GM18907 (cell line): ENCODE results near the gene RUFY2.
"Not testable (repeated sequence)": the region's sequence is repeated elsewhere in the genome, so short reads cannot be mapped to it uniquely, and the experiment has no call there.

Source experiments
- ATAC-seq: cut with Tn5 transposase; IDR thresholded peaks from one replicate; pipeline ENCODE4 v1.9.1; 2021; ENCODE audit warnings: mild to moderate bottlenecking, moderate library complexity; ENCODE audit not compliant: unreplicated experiment

RUFY2 gene

GRCh38 chr10:68329506-68329861 lies 77.6 kb downstream of the RUFY2 start:
- ATAC-seq, result no peak

- ATAC-seq, result no peak
Measured at GRCh38 chr10:68327889-68328786, 78.9 kb downstream of the RUFY2 start.

GRCh38 chr10:68324396-68324795 lies 82.7 kb downstream of the RUFY2 start:
- ATAC-seq, result not testable (repeated sequence)

GRCh38 chr10:68318331-68319059 lies 88.6 kb downstream of the RUFY2 start:
- no peak for ATAC-seq

- ATAC-seq, result no peak
Measured at GRCh38 chr10:68315582-68315981, 91.5 kb downstream of the RUFY2 start.

GRCh38 chr10:68314930-68315329 lies 92.1 kb downstream of the RUFY2 start:
- not testable (repeated sequence) for ATAC-seq

- ATAC-seq, result no peak
Measured at GRCh38 chr10:68310531-68310930, 96.5 kb downstream of the RUFY2 start.

- ATAC-seq, result no peak
Measured at GRCh38 chr10:68305854-68306253, 101.2 kb downstream of the RUFY2 start.

GRCh38 chr10:68303849-68304412 lies 103.1 kb downstream of the RUFY2 start:
- no peak for ATAC-seq

GRCh38 chr10:68302871-68303270 lies 104.2 kb downstream of the RUFY2 start:
- no peak for ATAC-seq

- peak; percentile 29 for ATAC-seq
Measured at GRCh38 chr10:68302503-68302823, 104.6 kb downstream of the RUFY2 start.

GRCh38 chr10:68301790-68302502 lies 105.1 kb downstream of the RUFY2 start:
- ATAC-seq, result peak; percentile 58

GRCh38 chr10:68301301-68301700 lies 105.8 kb downstream of the RUFY2 start:
- no peak for ATAC-seq

GRCh38 chr10:68296843-68297663 lies 110.0 kb downstream of the RUFY2 start:
- ATAC-seq, result no peak
